Fibroblast of the aortic adventitia (primary cell): ENCODE results near the gene FAF2. TPM values are rescaled to one million over a fixed set of nuclear protein-coding genes. Genes with fewer than 3 reads are reported as not detected.

Experiments used
- DNase-seq: peaks from one replicate; pipeline ENCODE4 v3.0.0-alpha.2; 2010; ENCODE audit warnings: low read depth
- H3K4me3 ChIP-seq: 2 replicates; pipeline ENCODE4 v1.5.1; 2011; ENCODE audit warnings: low read depth, mild to moderate bottlenecking, control low read depth, low read length, moderate library complexity
- total RNA-seq: library from RNA; depleted of rRNA; stranded (reverse); fragments of >200 nt; gene quantifications from 2 replicates; pipeline ENCODE4 v1.2.3, GENCODE V29; 2012; ENCODE audit warnings: low replicate concordance
- TF ChIP-seq, protein P1 (sequence below): IDR thresholded peaks from 2 replicates; pipeline ENCODE4 v1.5.1; 2011; ENCODE audit warnings: mild to moderate bottlenecking, low read length, control low read depth, inconsistent platforms; ENCODE audit not compliant: insufficient read depth

The FAF2 gene
- total RNA-seq, 1 donor: 45.3 TPM

- no peak overlapping the region for H3K4me3 ChIP-seq
- DNase-seq: no peak
- TF ChIP-seq, protein P1, sequence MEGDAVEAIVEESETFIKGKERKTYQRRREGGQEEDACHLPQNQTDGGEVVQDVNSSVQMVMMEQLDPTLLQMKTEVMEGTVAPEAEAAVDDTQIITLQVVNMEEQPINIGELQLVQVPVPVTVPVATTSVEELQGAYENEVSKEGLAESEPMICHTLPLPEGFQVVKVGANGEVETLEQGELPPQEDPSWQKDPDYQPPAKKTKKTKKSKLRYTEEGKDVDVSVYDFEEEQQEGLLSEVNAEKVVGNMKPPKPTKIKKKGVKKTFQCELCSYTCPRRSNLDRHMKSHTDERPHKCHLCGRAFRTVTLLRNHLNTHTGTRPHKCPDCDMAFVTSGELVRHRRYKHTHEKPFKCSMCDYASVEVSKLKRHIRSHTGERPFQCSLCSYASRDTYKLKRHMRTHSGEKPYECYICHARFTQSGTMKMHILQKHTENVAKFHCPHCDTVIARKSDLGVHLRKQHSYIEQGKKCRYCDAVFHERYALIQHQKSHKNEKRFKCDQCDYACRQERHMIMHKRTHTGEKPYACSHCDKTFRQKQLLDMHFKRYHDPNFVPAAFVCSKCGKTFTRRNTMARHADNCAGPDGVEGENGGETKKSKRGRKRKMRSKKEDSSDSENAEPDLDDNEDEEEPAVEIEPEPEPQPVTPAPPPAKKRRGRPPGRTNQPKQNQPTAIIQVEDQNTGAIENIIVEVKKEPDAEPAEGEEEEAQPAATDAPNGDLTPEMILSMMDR: no peak
These were observed 29.9 kb upstream of the FAF2 start for GRCh38 chr5:176418251-176418650.

GRCh38 chr5:176420086-176420485, 28.1 kb upstream of the FAF2 start:
- no peak for DNase-seq
- H3K4me3 ChIP-seq: no peak overlapping the region
- TF ChIP-seq, protein P1: no peak

DNA sequence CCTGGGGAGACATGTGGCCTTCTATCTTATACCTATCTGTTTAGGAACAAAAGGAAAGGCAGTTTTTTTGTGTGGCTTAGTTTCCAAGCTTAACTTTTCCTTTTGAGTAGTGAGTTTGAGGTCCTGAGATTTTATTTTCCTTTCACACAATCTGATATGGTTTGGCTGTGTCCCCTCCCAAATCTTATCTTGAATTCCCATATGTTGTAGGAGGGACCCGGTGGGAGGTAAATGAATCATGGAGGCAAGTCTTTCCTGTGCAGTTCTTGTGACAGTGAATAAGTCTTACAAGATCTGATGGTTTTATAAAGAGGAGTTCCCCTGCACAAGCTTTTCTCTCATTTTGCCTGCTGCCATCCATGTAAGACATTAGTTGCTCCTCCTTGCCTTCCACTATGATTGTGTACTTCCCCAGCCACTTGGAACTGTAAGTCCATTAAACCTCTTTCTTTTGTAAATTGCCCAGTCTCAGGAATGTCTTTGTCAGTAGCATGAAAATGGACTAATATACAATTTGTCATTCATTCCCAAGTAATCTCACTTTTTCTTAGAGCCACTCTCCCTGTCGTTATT, 27.1 kb upstream of the FAF2 start:
- TF ChIP-seq, protein P1: no peak
- no peak for DNase-seq
- H3K4me3 ChIP-seq: no peak overlapping the region

DNA sequence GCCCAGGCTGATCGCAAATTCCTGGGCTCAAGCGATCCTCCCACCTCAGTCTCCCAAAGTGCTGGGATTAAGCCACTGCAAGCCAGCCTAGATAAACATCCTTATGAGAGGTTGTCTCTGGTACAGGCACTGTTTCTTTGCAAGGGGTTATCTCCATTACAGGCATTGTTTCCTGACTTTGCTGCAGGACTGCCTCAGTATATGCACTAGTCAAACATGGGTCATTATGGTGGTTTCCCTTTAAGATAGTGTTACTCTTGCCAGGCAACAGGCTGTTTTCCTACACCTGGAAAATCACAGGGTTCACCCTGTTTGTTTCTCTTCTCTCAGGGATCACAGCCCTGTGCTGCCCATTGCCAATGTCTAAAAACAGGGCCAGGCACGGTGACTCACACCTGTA, 24.0 kb upstream of the FAF2 start:
- peak; percentile 70 for DNase-seq
- H3K4me3 ChIP-seq: no peak overlapping the region
- TF ChIP-seq, protein P1: no peak

DNA sequence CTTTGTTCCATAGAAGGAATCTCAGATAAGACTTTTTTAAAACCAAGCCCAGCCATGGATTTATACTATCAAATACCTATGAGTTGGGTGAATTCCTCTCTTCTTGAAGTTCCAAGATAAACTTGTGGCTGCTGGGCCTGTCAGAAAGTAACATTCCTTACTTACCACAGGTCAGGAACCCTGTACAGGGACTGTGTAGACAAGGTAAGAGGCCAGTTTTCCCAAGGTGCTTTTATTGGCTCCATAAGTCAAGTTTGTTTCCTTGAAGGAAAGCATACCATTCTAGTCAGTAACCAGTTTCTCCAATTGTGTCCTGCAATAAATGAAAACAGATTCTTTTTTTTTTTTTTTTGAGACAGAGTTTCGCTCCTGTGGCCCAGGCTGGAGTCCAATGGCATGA, 23.0 kb upstream of the FAF2 start:
- peak; percentile 96 for DNase-seq
- no peak overlapping the region for H3K4me3 ChIP-seq
- TF ChIP-seq, protein P1: no peak

DNA sequence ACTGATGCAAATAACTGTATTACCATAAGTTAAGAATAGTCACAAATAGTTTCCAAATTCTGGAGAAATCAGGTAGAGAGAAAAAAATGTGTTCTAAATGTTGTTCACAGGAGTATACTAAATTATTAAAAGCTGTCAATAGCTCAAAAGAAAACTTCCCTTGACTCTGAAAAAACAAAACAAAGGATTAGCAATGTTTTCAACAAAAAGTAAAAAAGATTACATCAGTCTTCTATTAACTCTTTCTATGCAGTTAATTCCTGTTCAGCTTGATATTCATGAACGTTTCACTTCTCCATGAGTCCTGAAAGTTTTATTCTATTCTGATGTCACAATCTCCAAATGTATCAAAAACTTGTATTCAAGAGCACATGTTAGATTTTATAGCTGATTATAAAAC, 22.4 kb upstream of the FAF2 start:
- TF ChIP-seq, protein P1: no peak
- no peak for DNase-seq
- H3K4me3 ChIP-seq: no peak overlapping the region

DNA sequence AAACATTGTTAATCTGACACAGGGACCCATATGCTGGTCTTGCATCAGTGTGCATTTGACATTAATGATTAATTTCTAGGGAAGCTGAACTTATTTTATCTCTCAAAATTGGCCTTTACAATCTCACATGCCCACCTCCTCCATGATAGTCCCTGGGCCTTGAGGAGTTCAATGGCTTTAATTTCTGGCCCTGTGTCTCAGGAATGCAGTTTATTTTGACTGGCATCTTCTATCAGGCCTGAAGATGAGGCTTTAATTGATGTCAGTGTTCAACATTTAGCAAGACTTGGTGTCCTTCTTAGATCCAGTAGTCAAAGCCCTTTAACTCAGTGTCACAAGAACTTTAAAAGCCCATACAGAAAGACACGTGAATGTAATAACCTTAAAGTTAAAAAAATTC, 21.3 kb upstream of the FAF2 start:
- TF ChIP-seq, protein P1: no peak
- DNase-seq: no peak
- no peak overlapping the region for H3K4me3 ChIP-seq
